GM20431 (cell line): ENCODE data around the gene PCMTD2.
"Not testable (repeated sequence)": the region's sequence is repeated elsewhere in the genome, so short reads cannot be mapped to it uniquely, and the experiment has no call there.

Experiments used
- in situ Hi-C: fragments of 300-500 bp; cut with MseI, MboI; formaldehyde crosslinking; loops from one replicate; pipeline ENCODE4 v1.15.0; 2020; ENCODE audit warnings: low sequenced_read_pairs; ENCODE audit not compliant: unreplicated experiment

PCMTD2 gene

GRCh38 chr20:64283646-64284045 is 28.1 kb downstream of the PCMTD2 start:
- in situ Hi-C loops, result no loop called here

- in situ Hi-C loops, result not testable (repeated sequence)
Measured at GRCh38 chr20:64285579-64286446, 30.3 kb downstream of the PCMTD2 start.

DNA sequence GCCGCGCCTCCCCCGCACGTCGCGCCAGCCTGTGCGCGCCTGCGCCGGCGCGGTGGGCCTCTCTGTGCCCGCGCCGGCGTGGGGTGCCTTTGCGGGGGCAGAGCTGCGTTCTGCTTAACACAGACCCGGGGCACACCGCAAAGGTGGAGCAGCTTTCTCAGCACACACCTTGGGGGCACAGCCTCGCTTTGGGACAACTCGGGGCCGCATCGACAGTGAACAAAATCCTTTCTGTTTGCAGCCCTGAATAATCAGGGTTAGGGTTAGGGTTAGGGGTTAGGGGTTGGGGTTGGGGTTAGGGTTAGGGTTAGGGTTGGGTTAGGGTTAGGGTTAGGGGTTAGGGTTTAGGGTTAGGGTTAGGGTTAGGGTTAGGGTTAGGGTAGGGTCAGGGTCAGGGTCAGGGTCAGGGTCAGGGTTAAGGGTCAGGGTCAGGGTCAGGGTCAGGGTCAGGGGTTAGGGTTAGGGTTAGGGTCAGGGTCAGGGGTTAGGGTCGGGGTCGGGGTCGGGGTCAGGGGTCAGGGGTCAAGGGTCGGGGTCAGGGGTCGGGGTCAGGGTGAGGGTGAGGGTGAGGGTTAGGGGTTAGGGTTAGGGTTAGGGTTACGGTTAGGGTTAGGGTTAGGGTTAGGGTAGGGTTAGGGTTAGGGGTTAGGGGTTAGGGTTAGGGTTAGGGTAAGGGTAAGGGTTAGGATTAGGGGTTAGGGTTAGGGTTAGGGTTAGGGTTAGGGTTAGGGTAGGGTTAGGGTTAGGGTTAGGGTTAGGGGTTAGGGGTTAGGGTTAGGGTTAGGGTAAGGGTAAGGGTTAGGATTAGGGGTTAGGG is 31.1 kb downstream of the PCMTD2 start:
- in situ Hi-C loops, result not testable (repeated sequence)

DNA sequence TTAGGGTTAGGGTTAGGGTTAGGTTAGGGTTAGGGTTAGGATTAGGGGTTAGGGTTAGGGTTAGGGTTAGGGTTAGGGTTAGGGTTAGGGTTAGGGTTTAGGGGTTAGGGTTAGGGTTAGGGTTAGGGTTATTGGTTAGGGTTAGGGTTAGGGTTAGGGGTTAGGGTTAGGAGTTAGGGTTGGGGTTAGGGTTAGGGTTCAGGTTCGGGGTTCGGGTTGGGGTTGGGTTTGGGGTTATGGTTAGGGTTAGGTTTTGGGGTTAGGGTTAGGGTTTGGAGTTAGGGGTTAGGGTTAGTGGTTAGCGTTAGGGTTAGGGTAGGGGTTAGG is 31.7 kb downstream of the PCMTD2 start:
- in situ Hi-C loops, result not testable (repeated sequence)

DNA sequence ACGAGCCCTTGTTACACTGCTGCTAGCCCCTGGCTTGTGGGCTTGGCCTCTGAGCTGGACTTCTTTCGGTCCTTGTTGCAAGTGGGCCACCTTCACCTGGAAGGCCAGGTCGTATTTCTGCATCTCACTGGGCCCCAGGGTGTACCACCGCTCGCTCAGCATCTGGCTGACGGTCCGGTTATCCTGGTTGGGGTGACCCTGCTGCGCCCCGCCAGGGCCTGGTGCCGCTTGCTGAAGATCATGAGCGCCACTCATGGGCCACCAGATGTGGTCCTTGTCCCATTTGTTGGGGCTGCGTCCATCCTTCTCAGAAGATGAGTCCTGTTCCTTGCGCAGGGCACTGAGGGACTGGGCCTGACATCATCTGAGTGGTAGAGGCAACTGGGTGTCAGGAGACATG is 36.6 kb downstream of the PCMTD2 start:
- in situ Hi-C loops, result not testable (repeated sequence)

DNA sequence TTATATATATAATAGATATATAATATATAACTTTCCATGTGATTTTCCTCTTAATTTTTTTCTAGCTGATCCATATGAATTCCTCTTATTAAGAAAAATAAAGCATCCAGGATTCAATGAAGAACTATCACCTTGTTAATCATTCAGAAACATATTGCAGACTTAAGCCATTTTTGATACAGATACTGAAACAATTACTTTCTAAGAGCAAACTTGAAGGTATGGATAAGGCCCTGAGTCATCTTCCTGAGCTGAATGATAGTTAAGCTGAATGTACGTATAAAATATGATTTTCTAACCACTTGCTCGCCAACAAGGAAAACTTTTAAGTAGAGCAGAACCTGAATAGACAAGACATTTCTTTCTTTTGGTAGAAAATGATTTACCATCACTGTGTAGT is 47.5 kb downstream of the PCMTD2 start:
- in situ Hi-C loops, result not testable (repeated sequence)

DNA sequence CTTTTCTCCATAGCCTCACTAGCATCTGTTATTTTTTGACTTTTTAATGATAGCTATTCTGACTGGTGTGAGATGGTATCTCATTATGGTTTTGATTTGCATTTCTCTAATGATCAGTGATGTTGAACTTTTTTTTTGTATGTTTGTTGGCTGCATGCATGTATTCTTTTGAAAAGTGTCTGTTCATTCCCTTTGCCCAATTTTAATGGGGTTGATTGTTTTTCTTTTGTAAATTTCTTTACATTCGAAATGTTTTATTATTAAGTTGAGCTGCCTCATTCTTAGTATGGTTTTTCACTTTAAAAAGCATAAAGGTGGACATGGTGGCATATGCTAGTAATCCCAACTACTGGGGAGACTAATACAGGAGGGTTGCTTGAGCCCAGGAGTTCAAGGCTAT is 58.2 kb downstream of the PCMTD2 start:
- in situ Hi-C loops, result not testable (repeated sequence)

GRCh38 chr20:64315381-64315780 is 59.8 kb downstream of the PCMTD2 start:
- in situ Hi-C loops, result not testable (repeated sequence)

DNA sequence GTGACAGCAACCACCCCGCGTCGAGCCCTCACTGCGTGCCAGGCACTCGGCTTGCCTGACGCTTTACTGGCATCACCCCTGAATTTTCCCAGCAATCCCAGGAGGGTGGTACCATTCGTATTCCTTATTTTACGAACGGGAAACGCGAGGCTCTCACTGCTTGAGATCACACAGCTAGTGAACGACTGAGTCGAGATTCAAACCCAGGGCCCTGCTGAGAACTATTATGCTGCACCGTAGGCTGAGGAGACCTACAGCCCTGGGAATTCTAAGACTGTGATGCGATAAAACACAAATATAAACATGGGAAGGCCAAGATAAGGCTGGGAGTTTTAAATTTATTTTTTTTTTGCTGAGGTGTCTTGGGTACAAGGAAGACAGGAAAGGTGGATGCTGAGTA is 60.3 kb downstream of the PCMTD2 start:
- in situ Hi-C loops, result not testable (repeated sequence)

GRCh38 chr20:64316415-64317083 is 61.0 kb downstream of the PCMTD2 start:
- in situ Hi-C loops, result not testable (repeated sequence)

- in situ Hi-C loops, result not testable (repeated sequence)
Measured at GRCh38 chr20:64317331-64317730, 61.8 kb downstream of the PCMTD2 start.

DNA sequence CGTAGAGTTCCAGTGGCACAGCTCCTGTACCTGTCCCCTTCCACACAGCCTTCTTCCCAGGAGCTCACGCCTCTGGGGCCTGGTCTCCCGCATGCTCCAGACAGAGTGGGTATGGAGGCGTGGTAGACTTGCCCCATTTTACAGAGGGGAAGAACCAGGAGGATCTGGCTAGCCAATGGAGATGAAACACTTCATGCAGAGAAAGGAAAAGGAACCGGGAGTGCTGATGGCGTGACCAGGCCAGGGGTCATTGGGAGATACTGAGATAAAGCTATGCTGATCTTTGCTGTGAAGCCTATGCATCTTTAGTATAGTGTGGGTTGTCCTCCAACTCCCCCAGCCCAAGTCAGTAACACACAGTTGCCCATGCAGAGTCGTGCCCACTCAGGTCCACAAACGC is 62.5 kb downstream of the PCMTD2 start:
- in situ Hi-C loops, result not testable (repeated sequence)

GRCh38 chr20:64322031-64322789 is 66.7 kb downstream of the PCMTD2 start:
- in situ Hi-C loops, result not testable (repeated sequence)
